Gastroesophageal sphincter (tissue), 4 donors: ENCODE measurements around the gene SMIM13. TPM values are rescaled to one million over a fixed set of nuclear protein-coding genes. Genes with fewer than 3 reads are reported as not detected.
"Not testable (repeated sequence)": the region's sequence is repeated elsewhere in the genome, so short reads cannot be mapped to it uniquely, and the experiment has no call there.

Source experiments
- ATAC-seq: fragments of 150-250 bp; one replicate; pipeline ENCODE4 v1.9.1; 2016; ENCODE audit warnings: mild to moderate bottlenecking, moderate library complexity
- H3K27ac ChIP-seq, 4 donors: fragments of 200-600 bp; sonication (generic) in 3 of 4; 1 replicate in 3 of 4; 2 replicates in 1 of 4; pipeline ENCODE4 v1.5.1; 2016 to 2019
- H3K27me3 ChIP-seq: fragments of 200-600 bp; sonication (generic); one replicate; pipeline ENCODE4 v1.5.1; 2019
- H3K36me3 ChIP-seq, 2 donors: fragments of 200-600 bp; sonication (generic); one replicate each; pipeline ENCODE4 v1.5.1; 2019; ENCODE audit warnings: control low read depth in 1 of 2
- H3K4me1 ChIP-seq, 3 donors: fragments of 200-600 bp; sonication (generic); 1 replicate in 2 of 3; 2 replicates in 1 of 3; pipeline ENCODE4 v1.5.1; 2016 to 2019; ENCODE audit warnings: control low read depth in 2 of 3
- H3K4me3 ChIP-seq, 2 donors: fragments of 200-600 bp; sonication (generic); one replicate each; pipeline ENCODE4 v1.5.1; 2019; ENCODE audit warnings: mild to moderate bottlenecking in 1 of 2, moderate library complexity in 1 of 2
- H3K9me3 ChIP-seq, 3 donors: fragments of 200-600 bp; sonication (generic); one replicate each; pipeline ENCODE4 v1.5.1; 2017 to 2019; ENCODE audit warnings: control low read depth in 2 of 3
- CTCF ChIP-seq, 4 experiments: fragments of 200-600 bp in 2 of 4; fragments of 450-650 bp in 2 of 4; sonication (generic) in 1 of 4; IDR thresholded peaks; one replicate each; pipeline ENCODE4 v1.5.1; 2017 to 2019; ENCODE audit warnings: antibody characterized with exemption in 4 of 4, mild to moderate bottlenecking in 2 of 4, moderate library complexity in 2 of 4
- EP300 ChIP-seq: sonication (generic); formaldehyde crosslinking; IDR thresholded peaks from one replicate; pipeline ENCODE4 v1.6.1; 2017; ENCODE audit warnings: antibody characterized with exemption, mild to moderate bottlenecking
- POLR2A ChIP-seq, 2 donors: fragments of 450-650 bp; IDR thresholded peaks; one replicate each; pipeline ENCODE4 v1.6.1; 2017; ENCODE audit warnings: antibody characterized with exemption in 2 of 2, mild to moderate bottlenecking in 2 of 2, moderate library complexity in 1 of 2
- POLR2AphosphoS5 ChIP-seq: sonication (generic); formaldehyde crosslinking; IDR thresholded peaks from one replicate; pipeline ENCODE4 v1.6.1; 2017; ENCODE audit warnings: antibody characterized with exemption
- WGBS, 2 donors: methylation state at CpG; one replicate each; pipeline ENCODE4 v1.1.5; 2018; ENCODE audit warnings: low coverage in 1 of 2; 5-methylcytosine and 5-hydroxymethylcytosine counted together
- total RNA-seq, 4 donors: library from RNA; depleted of rRNA; stranded (reverse); fragments of >200 nt; gene quantifications; one replicate each; pipeline ENCODE4 v1.1.0, GENCODE V29; 2016

SMIM13 gene
- total RNA-seq, 4 donors from 2014 or later, result 8.3 to 13.5 (median 12.5) TPM

GRCh38 chr6:11078266-11078665 lies 15.4 kb upstream of the SMIM13 start:
- Histone ChIP-seq H3K4me3 (no peak overlapping the region), H3K9me3 (no peaks in the 10 kb centered on the region), H3K36me3 (no peaks in the 10 kb centered on the region), H3K27me3 (no peaks in the 10 kb centered on the region), H3K4me1 (no peaks in the 10 kb centered on the region), H3K27ac (no peak overlapping the region)
- no peak for TF ChIP-seq POLR2A (IDR thresholded peaks at IDR 0.05)
- TF ChIP-seq EP300, result no peak
- TF ChIP-seq CTCF (IDR thresholded peaks at IDR 0.05), result no peak
- no peak for TF ChIP-seq POLR2AphosphoS5
- no peak for ATAC-seq
- WGBS, 2 donors, result 88 to 100% methylated on average over 2 to 3 of the region's 4 CpGs

- H3K27ac ChIP-seq, result no peak overlapping the region
- 50% methylated on average over 2 of the region's 3 CpGs for WGBS, 2 donors
- H3K4me3 ChIP-seq, result no peak overlapping the region
- no peaks in the 10 kb centered on the region for H3K9me3 ChIP-seq
- no peak for TF ChIP-seq POLR2A (IDR thresholded peaks at IDR 0.05)
- no peak for TF ChIP-seq EP300
- TF ChIP-seq POLR2AphosphoS5, result no peak
- TF ChIP-seq CTCF (IDR thresholded peaks at IDR 0.05), result no peak
- H3K36me3 ChIP-seq, result no peaks in the 10 kb centered on the region
- H3K4me1 ChIP-seq, result no peaks in the 10 kb centered on the region
- H3K27me3 ChIP-seq, result no peaks in the 10 kb centered on the region
- no peak for ATAC-seq
Measured at GRCh38 chr6:11080296-11080695, 13.3 kb upstream of the SMIM13 start.

GRCh38 chr6:11083491-11083890 lies 10.1 kb upstream of the SMIM13 start:
- no peak for ATAC-seq

GRCh38 chr6:11083956-11084355 lies 9.7 kb upstream of the SMIM13 start:
- WGBS, 2 donors, result 40% methylated on average over 2 of the region's 5 CpGs; no CpG with 5 or more reads in 1 of the 2 donors
- no peaks in the 10 kb centered on the region for H3K36me3 ChIP-seq
- no peaks in the 10 kb centered on the region for H3K9me3 ChIP-seq
- no peak overlapping the region for H3K27ac ChIP-seq
- H3K27me3 ChIP-seq, result no peaks in the 10 kb centered on the region
- no peak overlapping the region for H3K4me3 ChIP-seq
- ATAC-seq, result no peak
- no peak for TF ChIP-seq POLR2AphosphoS5
- TF ChIP-seq CTCF (IDR thresholded peaks at IDR 0.05), result no peak
- no peak for TF ChIP-seq POLR2A (IDR thresholded peaks at IDR 0.05)
- TF ChIP-seq EP300, result no peak
- H3K4me1 ChIP-seq, result no peaks in the 10 kb centered on the region

More at GRCh38 chr6:11083491-11083890, 10.1 kb upstream of the SMIM13 start:
- Histone ChIP-seq H3K4me1 (no peaks in the 10 kb centered on the region), H3K9me3 (no peaks in the 10 kb centered on the region), H3K27ac (no peak overlapping the region), H3K27me3 (no peaks in the 10 kb centered on the region), H3K4me3 (no peak overlapping the region), H3K36me3 (no peaks in the 10 kb centered on the region)
- TF ChIP-seq POLR2AphosphoS5, result no peak
- no peak for TF ChIP-seq CTCF (IDR thresholded peaks at IDR 0.05)
- TF ChIP-seq EP300, result no peak
- no peak for TF ChIP-seq POLR2A (IDR thresholded peaks at IDR 0.05)
- 83 to 84% methylated on average over 2 to 4 of the region's 4 CpGs for WGBS, 2 donors

- H3K27ac ChIP-seq, result no peak overlapping the region
- no peaks in the 10 kb centered on the region for H3K9me3 ChIP-seq
- WGBS, 2 donors, result 45 to 47% methylated on average over 3 of the region's 3 CpGs
- no peak overlapping the region for H3K4me3 ChIP-seq
- no peaks in the 10 kb centered on the region for H3K27me3 ChIP-seq
- no peak for ATAC-seq
- TF ChIP-seq POLR2AphosphoS5, result no peak
- no peak for TF ChIP-seq EP300
- no peak for TF ChIP-seq POLR2A (IDR thresholded peaks at IDR 0.05)
- TF ChIP-seq CTCF (IDR thresholded peaks at IDR 0.05), result no peak
- H3K36me3 ChIP-seq, result no peaks in the 10 kb centered on the region
- no peaks in the 10 kb centered on the region for H3K4me1 ChIP-seq
Measured at GRCh38 chr6:11085758-11086435, 7.7 kb upstream of the SMIM13 start.

- not testable (repeated sequence) for H3K9me3 ChIP-seq, H3K4me1 ChIP-seq, H3K27me3 ChIP-seq, H3K36me3 ChIP-seq, H3K27ac ChIP-seq, ATAC-seq, H3K4me3 ChIP-seq
- WGBS, 2 donors, result 80% methylated on average over 1 of the region's 47 CpGs; no CpG with 5 or more reads in 1 of the 2 donors
Measured at GRCh38 chr6:11087141-11087812, 6.4 kb upstream of the SMIM13 start.
